A673 (cell line): Measurements from ENCODE around the gene ZNRF4. TPM values are rescaled to one million over a fixed set of nuclear protein-coding genes. Genes with fewer than 3 reads are reported as not detected.

Experiments used
- BruUV-seq: library from RNA; stranded (reverse); fragments of 400-500 nt; replicated peaks from 2 replicates; lab custom pipeline; 2021; lab: Mats Ljungman, UMichigan
- CTCF ChIA-PET: fragments of 300-600 bp; sonication (Branson Sonifier 250); formaldehyde crosslinking; loops from one replicate; lab custom pipeline; 2022; ENCODE audit warnings: antibody characterized with exemption; lab: Charles Lee
- POLR2A ChIA-PET: fragments of 300-600 bp; sonication (Branson Sonifier 250); formaldehyde crosslinking; loops from one replicate; lab custom pipeline; 2022; ENCODE audit warnings: antibody characterized with exemption; ENCODE audit not compliant: low non-redundant PET; lab: Charles Lee
- DNase-seq: peaks from one replicate; pipeline ENCODE4 v3.0.0-alpha.2; 2015; ENCODE audit warnings: low spot score
- H3K27ac ChIP-seq: fragments of 200-600 bp; sonication (generic); 2 replicates; pipeline ENCODE4 v1.5.1; 2016; ENCODE audit warnings: mixed run types, low read depth, mild to moderate bottlenecking, mixed read lengths, antibody characterized with exemption, low read length; ENCODE audit not compliant: poor library complexity, severe bottlenecking
- H3K27me3 ChIP-seq: fragments of 200-600 bp; sonication (generic); replicated peaks from 2 replicates; pipeline ENCODE4 v1.6.1; 2017; ENCODE audit warnings: mixed run types, low read depth, mild to moderate bottlenecking, mixed read lengths, antibody characterized with exemption, low read length; ENCODE audit not compliant: insufficient read depth, poor library complexity
- H3K36me3 ChIP-seq: fragments of 200-600 bp; sonication (generic); 2 replicates; pipeline ENCODE4 v1.6.1; 2016; ENCODE audit warnings: mixed run types, mild to moderate bottlenecking, mixed read lengths, antibody characterized with exemption, low read length; ENCODE audit not compliant: insufficient read depth, poor library complexity, severe bottlenecking
- H3K4me1 ChIP-seq: fragments of 200-600 bp; sonication (generic); 2 replicates; pipeline ENCODE4 v1.6.1; 2017; ENCODE audit warnings: mixed run types, mild to moderate bottlenecking, mixed read lengths, antibody characterized with exemption, low read length; ENCODE audit not compliant: insufficient read depth, poor library complexity, severe bottlenecking
- H3K4me3 ChIP-seq: fragments of 200-600 bp; sonication (generic); 2 replicates; pipeline ENCODE4 v1.5.1; 2016; ENCODE audit warnings: low read depth, mixed run types, mild to moderate bottlenecking, mixed read lengths, low read length; ENCODE audit not compliant: poor library complexity, severe bottlenecking
- H3K9me3 ChIP-seq: fragments of 200-600 bp; sonication (generic); 2 replicates; pipeline ENCODE4 v1.6.1; 2016; ENCODE audit warnings: mixed run types, low read depth, mild to moderate bottlenecking, mixed read lengths, antibody characterized with exemption, low read length; ENCODE audit not compliant: poor library complexity, severe bottlenecking
- CTCF ChIP-seq: fragments of 300-800, 200-600 bp; sonication (generic); conservative IDR thresholded peaks from 2 replicates; pipeline ENCODE4 v1.5.1; 2017; ENCODE audit warnings: low read depth, mild to moderate bottlenecking, antibody characterized with exemption, low read length, moderate library complexity, mixed read lengths
- EZH2 ChIP-seq: fragments of 200-600 bp; sonication (generic); IDR thresholded peaks from 2 replicates; pipeline ENCODE4 v1.6.1; 2017; ENCODE audit warnings: borderline replicate concordance, low read depth, mild to moderate bottlenecking, mixed read lengths, antibody characterized with exemption, low read length; ENCODE audit not compliant: poor library complexity, severe bottlenecking
- intact Hi-C: fragments of 100-400 bp; cut with micrococcal nuclease; formaldehyde crosslinking; loops from one replicate; pipeline ENCODE4 v1.10.0; 2022; ENCODE audit not compliant: unreplicated experiment
- total RNA-seq: library from RNA; stranded (reverse); gene quantifications from 2 replicates; pipeline ENCODE4 v1.2.3, GENCODE V29; 2021

ZNRF4 gene
- total RNA-seq, 1 experiment from 2014 or later = not detected

- DNase-seq = no peak
- no peaks in the 10 kb centered on the region for H3K36me3 ChIP-seq
- no peak overlapping the region for H3K27ac ChIP-seq
- H3K27me3 ChIP-seq = peaks cover 15% of the 10 kb centered on the region
- BruUV-seq = no TSS peak
- POLR2A ChIA-PET = interaction anchor here (0.7 kb wide), 1 partner anchor 77 kb away, joined by 3 read pairs; no protein-coding TSS in a partner anchor
- no peaks in the 10 kb centered on the region for H3K4me1 ChIP-seq
- TF ChIP-seq EZH2 (no peak), CTCF (no peak)
- CTCF ChIA-PET = interaction anchor here (0.7 kb wide), 1 partner anchor 49 kb away, joined by 4 read pairs; no protein-coding TSS in a partner anchor
- intact Hi-C loops = no loop called here
- H3K9me3 ChIP-seq = peaks cover 4% of the 10 kb centered on the region
- H3K4me3 ChIP-seq = peak overlapping the region; percentile 16
Measured at GRCh38 chr19:5478241-5478924, 23.2 kb downstream of the ZNRF4 start.

DNA sequence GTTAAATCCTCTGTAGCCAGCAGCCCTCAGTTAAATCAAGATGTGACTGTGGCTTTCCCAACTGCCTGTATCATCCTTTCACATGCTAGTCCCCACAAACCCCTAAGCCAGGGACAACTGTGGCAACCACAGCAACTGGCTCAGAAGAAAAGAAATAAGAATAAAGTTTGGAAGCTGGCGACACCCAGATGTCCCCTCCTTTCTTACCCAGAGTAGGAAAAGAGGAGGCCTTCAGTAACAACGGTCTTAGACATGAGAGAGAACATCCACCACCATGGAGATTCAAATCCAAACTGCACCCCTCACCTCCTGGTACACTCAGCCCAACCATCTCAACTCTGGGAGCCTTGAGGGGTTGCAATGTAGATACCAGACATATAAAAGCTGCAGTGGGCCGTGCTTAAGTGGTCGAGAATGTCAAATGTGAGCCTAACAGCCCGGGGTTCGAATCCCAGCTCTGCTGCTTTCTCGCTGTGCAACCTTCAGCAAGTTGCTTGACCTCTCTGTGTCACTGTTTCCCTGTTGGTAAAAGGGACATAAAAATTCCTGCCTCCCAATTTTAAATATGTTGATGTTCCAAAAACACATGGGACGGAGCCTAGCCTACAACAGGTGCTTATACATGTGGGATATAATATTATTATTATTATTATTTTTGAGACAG, 23.8 kb downstream of the ZNRF4 start:
- no peak overlapping the region for H3K4me3 ChIP-seq
- no peak for DNase-seq
- peaks cover 3% of the 10 kb centered on the region for H3K4me1 ChIP-seq
- H3K9me3 ChIP-seq = peaks cover 4% of the 10 kb centered on the region
- no peaks in the 10 kb centered on the region for H3K36me3 ChIP-seq
- H3K27ac ChIP-seq = no peak overlapping the region
- TF ChIP-seq CTCF (no peak), EZH2 (no peak)
- ChIA-PET POLR2A (no interaction called here), CTCF (no interaction called here)
- intact Hi-C loops = no loop called here
- no TSS peak for BruUV-seq
- H3K27me3 ChIP-seq = peaks cover 15% of the 10 kb centered on the region

GRCh38 chr19:5479958-5480357, 24.7 kb downstream of the ZNRF4 start:
- BruUV-seq = no TSS peak
- DNase-seq = no peak
- H3K4me3 ChIP-seq = no peak overlapping the region
- intact Hi-C loops = no loop called here
- peaks cover 9% of the 10 kb centered on the region for H3K4me1 ChIP-seq
- POLR2A ChIA-PET = no interaction called here
- TF ChIP-seq EZH2 (no peak), CTCF (no peak)
- H3K27ac ChIP-seq = no peak overlapping the region
- CTCF ChIA-PET = no interaction called here
- no peaks in the 10 kb centered on the region for H3K36me3 ChIP-seq
- peaks cover 4% of the 10 kb centered on the region for H3K9me3 ChIP-seq
- H3K27me3 ChIP-seq = peaks cover 15% of the 10 kb centered on the region
